ENCODE results near the gene CACNA1A.

CACNA1A gene

DNA sequence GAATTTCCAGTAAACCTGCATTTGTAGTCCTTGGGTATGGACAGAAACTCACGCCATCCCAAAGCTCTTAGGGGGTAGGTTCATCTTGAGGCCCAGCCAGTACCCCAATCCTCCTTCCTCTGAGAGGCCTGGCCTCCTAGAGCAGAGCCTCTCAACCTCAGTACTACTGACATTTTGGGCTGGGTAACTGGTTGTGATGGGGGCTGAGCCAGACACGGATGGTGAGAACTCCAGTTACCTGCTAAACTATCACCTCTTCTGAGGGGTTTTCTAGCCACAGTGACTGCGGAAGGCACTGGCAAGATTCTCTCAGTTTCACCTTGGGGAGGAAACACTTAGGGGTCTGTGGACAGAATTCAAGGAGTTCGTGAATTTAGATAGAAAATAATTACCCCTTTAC is 156.2 kb downstream of the CACNA1A start:
- H3K4me3 ChIP-seq (replicated peaks; ENCODE audit: insufficient read depth, low read length), result no peak overlapping the region
- H3K27me3 ChIP-seq (ENCODE audit: insufficient read depth, poor library complexity, severe bottlenecking), result no peaks in the 10 kb centered on the region
- TF ChIP-seq GABPA (IDR thresholded peaks at IDR 0.05; ENCODE audit: low read depth) (no peak), POLR2AphosphoS5 (IDR thresholded peaks at IDR 0.05; ENCODE audit: low read depth) (no peak), SPI1 (IDR thresholded peaks at IDR 0.05; ENCODE audit: borderline replicate concordance, low read depth) (no peak)
- TF ChIP-seq, protein P1, sequence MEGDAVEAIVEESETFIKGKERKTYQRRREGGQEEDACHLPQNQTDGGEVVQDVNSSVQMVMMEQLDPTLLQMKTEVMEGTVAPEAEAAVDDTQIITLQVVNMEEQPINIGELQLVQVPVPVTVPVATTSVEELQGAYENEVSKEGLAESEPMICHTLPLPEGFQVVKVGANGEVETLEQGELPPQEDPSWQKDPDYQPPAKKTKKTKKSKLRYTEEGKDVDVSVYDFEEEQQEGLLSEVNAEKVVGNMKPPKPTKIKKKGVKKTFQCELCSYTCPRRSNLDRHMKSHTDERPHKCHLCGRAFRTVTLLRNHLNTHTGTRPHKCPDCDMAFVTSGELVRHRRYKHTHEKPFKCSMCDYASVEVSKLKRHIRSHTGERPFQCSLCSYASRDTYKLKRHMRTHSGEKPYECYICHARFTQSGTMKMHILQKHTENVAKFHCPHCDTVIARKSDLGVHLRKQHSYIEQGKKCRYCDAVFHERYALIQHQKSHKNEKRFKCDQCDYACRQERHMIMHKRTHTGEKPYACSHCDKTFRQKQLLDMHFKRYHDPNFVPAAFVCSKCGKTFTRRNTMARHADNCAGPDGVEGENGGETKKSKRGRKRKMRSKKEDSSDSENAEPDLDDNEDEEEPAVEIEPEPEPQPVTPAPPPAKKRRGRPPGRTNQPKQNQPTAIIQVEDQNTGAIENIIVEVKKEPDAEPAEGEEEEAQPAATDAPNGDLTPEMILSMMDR (IDR thresholded peaks at IDR 0.05; ENCODE audit: insufficient read depth, low read length), result no peak
- TF ChIP-seq, protein P2, sequence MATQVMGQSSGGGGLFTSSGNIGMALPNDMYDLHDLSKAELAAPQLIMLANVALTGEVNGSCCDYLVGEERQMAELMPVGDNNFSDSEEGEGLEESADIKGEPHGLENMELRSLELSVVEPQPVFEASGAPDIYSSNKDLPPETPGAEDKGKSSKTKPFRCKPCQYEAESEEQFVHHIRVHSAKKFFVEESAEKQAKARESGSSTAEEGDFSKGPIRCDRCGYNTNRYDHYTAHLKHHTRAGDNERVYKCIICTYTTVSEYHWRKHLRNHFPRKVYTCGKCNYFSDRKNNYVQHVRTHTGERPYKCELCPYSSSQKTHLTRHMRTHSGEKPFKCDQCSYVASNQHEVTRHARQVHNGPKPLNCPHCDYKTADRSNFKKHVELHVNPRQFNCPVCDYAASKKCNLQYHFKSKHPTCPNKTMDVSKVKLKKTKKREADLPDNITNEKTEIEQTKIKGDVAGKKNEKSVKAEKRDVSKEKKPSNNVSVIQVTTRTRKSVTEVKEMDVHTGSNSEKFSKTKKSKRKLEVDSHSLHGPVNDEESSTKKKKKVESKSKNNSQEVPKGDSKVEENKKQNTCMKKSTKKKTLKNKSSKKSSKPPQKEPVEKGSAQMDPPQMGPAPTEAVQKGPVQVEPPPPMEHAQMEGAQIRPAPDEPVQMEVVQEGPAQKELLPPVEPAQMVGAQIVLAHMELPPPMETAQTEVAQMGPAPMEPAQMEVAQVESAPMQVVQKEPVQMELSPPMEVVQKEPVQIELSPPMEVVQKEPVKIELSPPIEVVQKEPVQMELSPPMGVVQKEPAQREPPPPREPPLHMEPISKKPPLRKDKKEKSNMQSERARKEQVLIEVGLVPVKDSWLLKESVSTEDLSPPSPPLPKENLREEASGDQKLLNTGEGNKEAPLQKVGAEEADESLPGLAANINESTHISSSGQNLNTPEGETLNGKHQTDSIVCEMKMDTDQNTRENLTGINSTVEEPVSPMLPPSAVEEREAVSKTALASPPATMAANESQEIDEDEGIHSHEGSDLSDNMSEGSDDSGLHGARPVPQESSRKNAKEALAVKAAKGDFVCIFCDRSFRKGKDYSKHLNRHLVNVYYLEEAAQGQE (IDR thresholded peaks at IDR 0.05; ENCODE audit: insufficient replicate concordance, low read depth), result no peak
- no peak for DNase-seq (ENCODE audit: low read depth in 1 of 2, low spot score in 1 of 2)
- no peak overlapping the region for H3K27ac ChIP-seq (replicated peaks)

DNA sequence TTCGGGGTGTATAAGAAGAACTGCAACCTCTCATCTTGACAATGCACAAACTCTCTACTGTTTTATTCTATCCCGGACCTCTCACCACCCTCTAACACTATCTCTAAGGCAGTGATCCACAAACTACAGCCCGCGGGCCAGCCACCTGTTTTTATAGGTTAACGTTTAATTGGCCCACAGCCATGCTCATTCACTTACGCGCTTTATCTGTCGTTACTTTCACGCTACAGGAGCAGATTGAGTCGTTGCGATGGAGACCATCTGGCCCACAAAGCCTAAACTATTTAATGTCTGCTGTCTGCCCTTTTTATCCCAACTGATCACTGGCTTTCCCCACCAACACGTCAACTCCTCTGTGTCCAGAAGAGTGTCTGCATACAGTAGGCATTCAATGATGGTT is 158.9 kb downstream of the CACNA1A start:
- Histone ChIP-seq H3K27ac (replicated peaks) (no peak overlapping the region), H3K4me3 (replicated peaks; ENCODE audit: insufficient read depth, low read length) (no peak overlapping the region), H3K27me3 (ENCODE audit: insufficient read depth, poor library complexity, severe bottlenecking) (no peaks in the 10 kb centered on the region)
- no peak for DNase-seq (ENCODE audit: low read depth in 1 of 2, low spot score in 1 of 2)
- TF ChIP-seq, protein P2 (IDR thresholded peaks at IDR 0.05; ENCODE audit: insufficient replicate concordance, low read depth), result no peak
- no peak for TF ChIP-seq POLR2AphosphoS5 (IDR thresholded peaks at IDR 0.05; ENCODE audit: low read depth)
- TF ChIP-seq, protein P1 (IDR thresholded peaks at IDR 0.05; ENCODE audit: insufficient read depth, low read length), result no peak
- TF ChIP-seq GABPA (IDR thresholded peaks at IDR 0.05; ENCODE audit: low read depth), result no peak
- no peak for TF ChIP-seq SPI1 (IDR thresholded peaks at IDR 0.05; ENCODE audit: borderline replicate concordance, low read depth)

DNA sequence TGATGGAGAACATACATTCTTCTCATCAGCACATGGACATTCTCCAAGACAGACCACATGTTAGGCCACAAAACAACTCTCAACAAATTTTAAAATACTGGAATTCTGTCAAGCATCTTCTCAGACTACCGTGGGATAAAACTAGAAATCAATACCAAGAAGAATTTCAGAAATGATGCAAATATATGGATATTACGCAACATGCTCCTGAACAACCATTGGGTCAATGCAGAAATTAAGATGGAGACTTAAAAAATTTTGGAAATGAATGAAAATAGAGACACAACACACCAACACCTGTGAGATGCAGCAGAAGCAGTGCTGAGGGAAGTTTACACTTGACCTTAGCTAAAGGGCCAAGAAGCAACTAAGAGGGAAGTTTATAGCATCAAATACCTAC is 162.8 kb downstream of the CACNA1A start:
- TF ChIP-seq SPI1 (IDR thresholded peaks at IDR 0.05; ENCODE audit: borderline replicate concordance, low read depth), result no peak
- no peak for TF ChIP-seq GABPA (IDR thresholded peaks at IDR 0.05; ENCODE audit: low read depth)
- TF ChIP-seq POLR2AphosphoS5 (IDR thresholded peaks at IDR 0.05; ENCODE audit: low read depth), result no peak
- TF ChIP-seq, protein P2 (IDR thresholded peaks at IDR 0.05; ENCODE audit: insufficient replicate concordance, low read depth), result no peak
- TF ChIP-seq, protein P1 (IDR thresholded peaks at IDR 0.05; ENCODE audit: insufficient read depth, low read length), result no peak
- Histone ChIP-seq H3K27ac (replicated peaks) (no peak overlapping the region), H3K27me3 (ENCODE audit: insufficient read depth, poor library complexity, severe bottlenecking) (no peaks in the 10 kb centered on the region), H3K4me3 (replicated peaks; ENCODE audit: insufficient read depth, low read length) (no peak overlapping the region)
- no peak for DNase-seq (ENCODE audit: low read depth in 1 of 2, low spot score in 1 of 2)
